Caco-2 (cell line): ENCODE data around the gene ZNF700. TPM values are rescaled to one million over a fixed set of nuclear protein-coding genes. Genes with fewer than 3 reads are reported as not detected.
"Not testable (repeated sequence)": the region's sequence is repeated elsewhere in the genome, so short reads cannot be mapped to it uniquely, and the experiment has no call there.

ENCODE experiments used
- BruUV-seq: library from RNA; stranded (reverse); fragments of 400-500 nt; replicated peaks from 2 replicates; lab custom pipeline; 2021; lab: Mats Ljungman, UMichigan
- CTCF ChIA-PET: fragments of 300-600 bp; sonication (Branson Sonifier 250); formaldehyde crosslinking; loops from one replicate; lab custom pipeline; 2022; ENCODE audit warnings: antibody characterized with exemption; lab: Charles Lee
- POLR2A ChIA-PET: fragments of 300-600 bp; sonication (Branson Sonifier 250); formaldehyde crosslinking; loops from one replicate; lab custom pipeline; 2022; ENCODE audit warnings: antibody characterized with exemption; lab: Charles Lee
- DNase-seq, 2 experiments: peaks; one replicate each; pipeline versions ENCODE4 v3.0.0 to v3.0.0-alpha.2; 2020 to 2022
- H3K27me3 ChIP-seq: replicated peaks from 2 replicates; pipeline ENCODE4 v1.6.0; 2011; ENCODE audit warnings: low read length; ENCODE audit not compliant: control insufficient read depth, insufficient read depth
- H3K36me3 ChIP-seq: 2 replicates; pipeline ENCODE4 v1.5.1; 2011; ENCODE audit warnings: low read length; ENCODE audit not compliant: control insufficient read depth, insufficient read depth
- H3K4me1 ChIP-seq: fragments of 250-450 bp; sonication (Bioruptor Pico); 2 replicates; pipeline ENCODE4 v1.5.1; 2020; ENCODE audit warnings: mild to moderate bottlenecking
- H3K4me3 ChIP-seq: 2 replicates; pipeline ENCODE4 v1.5.1; 2011; ENCODE audit warnings: low read depth, mild to moderate bottlenecking, control low read depth, low read length
- H3K9me3 ChIP-seq: fragments of 250-450 bp; sonication (Bioruptor Pico); 2 replicates; pipeline ENCODE4 v1.5.1; 2020; ENCODE audit warnings: mild to moderate bottlenecking, moderate library complexity
- H3K27ac Mint-ChIP-seq: one replicate; pipeline ENCODE4 v1.8.0; 2022; ENCODE audit warnings: mixed read lengths; ENCODE audit not compliant: unreplicated experiment
- H3K27me3 Mint-ChIP-seq: one replicate; pipeline ENCODE4 v1.8.0; 2022; ENCODE audit warnings: mixed read lengths; ENCODE audit not compliant: insufficient read depth, unreplicated experiment
- H3K36me3 Mint-ChIP-seq: one replicate; pipeline ENCODE4 v1.8.0; 2022; ENCODE audit warnings: mild to moderate bottlenecking, mixed read lengths; ENCODE audit not compliant: insufficient read depth, unreplicated experiment
- H3K4me1 Mint-ChIP-seq: one replicate; pipeline ENCODE4 v1.8.0; 2022; ENCODE audit warnings: low read depth, mixed read lengths; ENCODE audit not compliant: unreplicated experiment
- H3K4me3 Mint-ChIP-seq: one replicate; pipeline ENCODE4 v1.8.0; 2022; ENCODE audit warnings: mild to moderate bottlenecking, moderate library complexity, mixed read lengths; ENCODE audit not compliant: unreplicated experiment
- H3K9me3 Mint-ChIP-seq: one replicate; pipeline ENCODE4 v1.8.0; 2022; ENCODE audit warnings: mixed read lengths; ENCODE audit not compliant: unreplicated experiment
- intact Hi-C: fragments of 100-400 bp; cut with micrococcal nuclease; formaldehyde crosslinking; loops from one replicate; pipeline ENCODE4 v1.10.0; 2022; ENCODE audit not compliant: unreplicated experiment
- total RNA-seq: library from RNA; stranded (reverse); gene quantifications from 2 replicates; pipeline ENCODE4 v1.2.3, GENCODE V29; 2022
- TF ChIP-seq, protein P1 (sequence below), 2 experiments: fragments of 200-600 bp in 1 of 2; IDR thresholded peaks; 1 replicate in 1 of 2; 2 replicates in 1 of 2; pipeline versions ENCODE4 v1.5.1 to v1.8.0; 2011 to 2022; ENCODE audit warnings: antibody characterized with exemption in 1 of 2, control low read depth in 1 of 2, inconsistent platforms in 1 of 2, low read depth in 1 of 2, low read length in 1 of 2, mild to moderate bottlenecking in 1 of 2, moderate library complexity in 1 of 2; ENCODE audit not compliant: insufficient read depth in 1 of 2, severe bottlenecking in 1 of 2, unreplicated experiment in 1 of 2

The ZNF700 gene
- total RNA-seq, 1 experiment from 2014 or later = 8.5 TPM

GRCh38 chr19:11887611-11888531 is 37.0 kb upstream of the ZNF700 start, which contains the start of gene ZNF69:
Gene ZNF69, plus strand, starts transcription at chr19:11887782. Its CDS starts 142 bp downstream, at chr19:11887924.
- intact Hi-C loops = loop anchor here (2.0 kb wide), 1 partner anchor 91 kb away; no protein-coding TSS in a partner anchor
- H3K4me3 Mint-ChIP-seq = peak within 1 kb of the TSS; percentile 90
- Histone ChIP-seq H3K27me3 (no peaks in the 10 kb centered on the region), H3K36me3 (no peaks in the 10 kb centered on the region), H3K4me1 (no peaks in the 10 kb centered on the region; the same call in 1 of the 2 replicates), H3K9me3 (peaks cover 6% of the 10 kb centered on the region), H3K4me3 (peak within 1 kb of the TSS; percentile 43)
- no peaks in the 10 kb centered on the region for H3K27me3 Mint-ChIP-seq
- no TSS peak for BruUV-seq
- H3K36me3 Mint-ChIP-seq = peaks cover 16% of the 10 kb centered on the region
- TF ChIP-seq, protein P1, sequence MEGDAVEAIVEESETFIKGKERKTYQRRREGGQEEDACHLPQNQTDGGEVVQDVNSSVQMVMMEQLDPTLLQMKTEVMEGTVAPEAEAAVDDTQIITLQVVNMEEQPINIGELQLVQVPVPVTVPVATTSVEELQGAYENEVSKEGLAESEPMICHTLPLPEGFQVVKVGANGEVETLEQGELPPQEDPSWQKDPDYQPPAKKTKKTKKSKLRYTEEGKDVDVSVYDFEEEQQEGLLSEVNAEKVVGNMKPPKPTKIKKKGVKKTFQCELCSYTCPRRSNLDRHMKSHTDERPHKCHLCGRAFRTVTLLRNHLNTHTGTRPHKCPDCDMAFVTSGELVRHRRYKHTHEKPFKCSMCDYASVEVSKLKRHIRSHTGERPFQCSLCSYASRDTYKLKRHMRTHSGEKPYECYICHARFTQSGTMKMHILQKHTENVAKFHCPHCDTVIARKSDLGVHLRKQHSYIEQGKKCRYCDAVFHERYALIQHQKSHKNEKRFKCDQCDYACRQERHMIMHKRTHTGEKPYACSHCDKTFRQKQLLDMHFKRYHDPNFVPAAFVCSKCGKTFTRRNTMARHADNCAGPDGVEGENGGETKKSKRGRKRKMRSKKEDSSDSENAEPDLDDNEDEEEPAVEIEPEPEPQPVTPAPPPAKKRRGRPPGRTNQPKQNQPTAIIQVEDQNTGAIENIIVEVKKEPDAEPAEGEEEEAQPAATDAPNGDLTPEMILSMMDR (IDR thresholded peaks at IDR 0.05; ENCODE audit: insufficient read depth in 1 of 2, low read depth in 1 of 2, low read length in 1 of 2, severe bottlenecking in 1 of 2, unreplicated experiment in 1 of 2) = no peak
- CTCF ChIA-PET = interaction anchor here (2.0 kb wide), 1 partner anchor 90 kb away, joined by 6 read pairs; no protein-coding TSS in a partner anchor
- peak within 1 kb of the TSS; percentile 98 for H3K27ac Mint-ChIP-seq
- peaks cover 7% of the 10 kb centered on the region for H3K4me1 Mint-ChIP-seq
- POLR2A ChIA-PET = interaction anchor here (0.6 kb wide), 1 partner anchor 91 kb away, joined by 3 read pairs; no protein-coding TSS in a partner anchor
- peak; percentile 85 to 89 for DNase-seq
- peaks cover 29% of the 10 kb centered on the region for H3K9me3 Mint-ChIP-seq

DNA sequence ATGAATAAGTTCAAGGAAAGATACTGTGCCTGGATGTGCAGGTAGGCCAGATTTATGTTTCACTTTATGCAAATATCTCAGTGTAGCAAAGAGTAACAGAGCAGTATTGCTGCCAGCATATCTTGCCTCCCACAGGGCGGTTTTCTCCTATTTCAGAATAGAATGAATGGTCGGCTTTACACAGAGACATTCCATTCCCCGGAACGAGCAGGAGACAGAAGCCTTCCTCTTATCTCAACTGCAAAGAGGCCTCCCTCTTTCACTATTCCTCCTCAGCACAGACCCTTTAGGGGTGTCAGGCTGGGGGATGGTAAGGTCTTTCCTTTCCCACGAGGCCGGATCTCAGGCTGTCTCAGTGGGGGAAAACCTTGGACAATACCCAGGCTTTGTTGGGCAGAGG is 35.0 kb upstream of the ZNF700 start:
- H3K4me1 Mint-ChIP-seq, BruUV-seq, H3K27me3 Mint-ChIP-seq, H3K4me3 ChIP-seq, H3K9me3 ChIP-seq, DNase-seq, CTCF ChIA-PET, H3K27me3 ChIP-seq, H3K36me3 ChIP-seq, POLR2A ChIA-PET, H3K4me1 ChIP-seq, H3K27ac Mint-ChIP-seq: not testable (repeated sequence)
- peaks cover 30% of the 10 kb centered on the region for H3K9me3 Mint-ChIP-seq
- H3K36me3 Mint-ChIP-seq = peaks cover 30% of the 10 kb centered on the region
- peak overlapping the region; percentile 90 for H3K4me3 Mint-ChIP-seq
- intact Hi-C loops = loop anchor here (2.0 kb wide), 1 partner anchor 93 kb away; no protein-coding TSS in a partner anchor

DNA sequence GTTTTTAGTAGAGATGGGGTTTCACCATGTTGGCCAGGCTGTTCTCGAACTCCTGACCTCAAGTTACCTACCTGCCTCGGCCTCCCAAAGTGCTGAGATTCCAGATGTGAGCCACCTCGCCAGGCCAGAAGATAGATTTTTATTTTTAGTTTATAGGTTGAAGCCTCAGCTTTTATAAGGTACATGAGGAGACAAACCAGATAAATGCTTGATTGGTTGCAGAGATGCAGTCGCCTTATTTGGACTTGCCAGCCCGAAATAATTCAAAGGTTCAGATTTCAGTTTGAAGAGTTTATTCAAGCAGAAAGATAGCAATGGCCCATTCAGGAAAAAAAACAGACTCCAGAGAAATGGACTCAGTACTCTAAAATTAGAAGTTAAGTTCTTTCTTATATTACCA is 34.3 kb upstream of the ZNF700 start:
- TF ChIP-seq, protein P1 (IDR thresholded peaks at IDR 0.05; ENCODE audit: insufficient read depth in 1 of 2, low read depth in 1 of 2, low read length in 1 of 2, severe bottlenecking in 1 of 2, unreplicated experiment in 1 of 2) = no peak
- H3K27me3 Mint-ChIP-seq = no peaks in the 10 kb centered on the region
- H3K9me3 Mint-ChIP-seq = peaks cover 37% of the 10 kb centered on the region
- peaks cover 6% of the 10 kb centered on the region for H3K9me3 ChIP-seq
- peaks cover 34% of the 10 kb centered on the region for H3K36me3 Mint-ChIP-seq
- ChIA-PET POLR2A (no interaction called here), CTCF (no interaction called here)
- H3K27ac Mint-ChIP-seq = no peak overlapping the region
- no peak overlapping the region for H3K4me3 ChIP-seq
- peaks cover 7% of the 10 kb centered on the region for H3K4me1 Mint-ChIP-seq
- no peaks in the 10 kb centered on the region for H3K36me3 ChIP-seq
- BruUV-seq = no TSS peak
- intact Hi-C loops = no loop called here
- no peak overlapping the region for H3K4me3 Mint-ChIP-seq
- DNase-seq = no peak
- H3K27me3 ChIP-seq = no peaks in the 10 kb centered on the region
- no peaks in the 10 kb centered on the region; the same call in 1 of the 2 replicates for H3K4me1 ChIP-seq
